ENCODE results near the gene LYRM4. TPM values are rescaled to one million over a fixed set of nuclear protein-coding genes. Genes with fewer than 3 reads are reported as not detected.

The LYRM4 gene
- total RNA-seq, 2 donors from 2014 or later: 19.1 to 22.5 TPM

- no peak overlapping the region for H3K27ac ChIP-seq
- no peaks in the 10 kb centered on the region for H3K9me3 ChIP-seq
- TF ChIP-seq, protein P1, sequence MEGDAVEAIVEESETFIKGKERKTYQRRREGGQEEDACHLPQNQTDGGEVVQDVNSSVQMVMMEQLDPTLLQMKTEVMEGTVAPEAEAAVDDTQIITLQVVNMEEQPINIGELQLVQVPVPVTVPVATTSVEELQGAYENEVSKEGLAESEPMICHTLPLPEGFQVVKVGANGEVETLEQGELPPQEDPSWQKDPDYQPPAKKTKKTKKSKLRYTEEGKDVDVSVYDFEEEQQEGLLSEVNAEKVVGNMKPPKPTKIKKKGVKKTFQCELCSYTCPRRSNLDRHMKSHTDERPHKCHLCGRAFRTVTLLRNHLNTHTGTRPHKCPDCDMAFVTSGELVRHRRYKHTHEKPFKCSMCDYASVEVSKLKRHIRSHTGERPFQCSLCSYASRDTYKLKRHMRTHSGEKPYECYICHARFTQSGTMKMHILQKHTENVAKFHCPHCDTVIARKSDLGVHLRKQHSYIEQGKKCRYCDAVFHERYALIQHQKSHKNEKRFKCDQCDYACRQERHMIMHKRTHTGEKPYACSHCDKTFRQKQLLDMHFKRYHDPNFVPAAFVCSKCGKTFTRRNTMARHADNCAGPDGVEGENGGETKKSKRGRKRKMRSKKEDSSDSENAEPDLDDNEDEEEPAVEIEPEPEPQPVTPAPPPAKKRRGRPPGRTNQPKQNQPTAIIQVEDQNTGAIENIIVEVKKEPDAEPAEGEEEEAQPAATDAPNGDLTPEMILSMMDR (IDR thresholded peaks at IDR 0.05): no peak
- no peaks in the 10 kb centered on the region for H3K4me1 ChIP-seq
- no peak for DNase-seq (ENCODE audit: low spot score)
- H3K27me3 ChIP-seq: no peaks in the 10 kb centered on the region
- no peaks in the 10 kb centered on the region for H3K36me3 ChIP-seq
- no peak overlapping the region for H3K4me3 ChIP-seq
Observed at GRCh38 chr6:5229356-5229755, 31.4 kb downstream of the LYRM4 start.

- no peaks in the 10 kb centered on the region for H3K9me3 ChIP-seq
- DNase-seq (ENCODE audit: low spot score): no peak
Observed at GRCh38 chr6:5223309-5223708, 37.4 kb downstream of the LYRM4 start.

DNA sequence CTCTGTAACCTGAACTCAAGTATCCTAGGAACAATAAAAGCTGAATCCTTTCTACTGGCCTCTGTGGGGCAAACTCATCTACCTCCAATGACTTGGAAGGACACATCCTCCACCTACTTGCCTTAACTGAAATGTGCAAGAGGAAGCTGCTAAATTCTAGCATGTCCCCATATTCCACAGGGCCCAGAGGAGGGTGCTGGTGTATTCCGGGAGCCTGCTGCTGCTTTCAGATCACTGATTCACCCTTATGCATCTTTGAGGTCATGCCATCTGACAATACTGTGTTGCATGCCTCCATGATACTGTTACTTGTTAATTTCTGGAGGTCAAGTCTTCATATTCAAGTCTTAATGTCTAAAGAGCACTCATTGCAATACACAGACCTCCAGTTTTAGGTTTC, 40.3 kb downstream of the LYRM4 start:
- Histone ChIP-seq H3K27ac (no peak overlapping the region), H3K9me3 (no peaks in the 10 kb centered on the region), H3K4me3 (no peak overlapping the region), H3K27me3 (no peaks in the 10 kb centered on the region), H3K4me1 (no peaks in the 10 kb centered on the region), H3K36me3 (no peaks in the 10 kb centered on the region)
- TF ChIP-seq, protein P1 (IDR thresholded peaks at IDR 0.05): no peak
- no peak for DNase-seq (ENCODE audit: low spot score)

More at GRCh38 chr6:5223309-5223708, 37.4 kb downstream of the LYRM4 start:
- TF ChIP-seq, protein P1 (IDR thresholded peaks at IDR 0.05): no peak
- Histone ChIP-seq H3K27ac (no peak overlapping the region), H3K36me3 (no peaks in the 10 kb centered on the region), H3K4me3 (no peak overlapping the region), H3K27me3 (no peaks in the 10 kb centered on the region), H3K4me1 (no peaks in the 10 kb centered on the region)

- Histone ChIP-seq H3K27ac (no peak overlapping the region), H3K4me3 (no peak overlapping the region), H3K9me3 (no peaks in the 10 kb centered on the region), H3K27me3 (no peaks in the 10 kb centered on the region), H3K4me1 (peaks cover 0 to 5% of the 10 kb centered on the region in 2 donors), H3K36me3 (no peaks in the 10 kb centered on the region)
- DNase-seq (ENCODE audit: low spot score): no peak
- TF ChIP-seq, protein P1 (IDR thresholded peaks at IDR 0.05): no peak
Observed at GRCh38 chr6:5219011-5219691, 41.6 kb downstream of the LYRM4 start.

GRCh38 chr6:5217356-5217755, 43.4 kb downstream of the LYRM4 start:
- no peak overlapping the region for H3K27ac ChIP-seq
- H3K36me3 ChIP-seq: no peaks in the 10 kb centered on the region
- no peaks in the 10 kb centered on the region for H3K27me3 ChIP-seq
- H3K4me3 ChIP-seq: no peak overlapping the region
- no peaks in the 10 kb centered on the region for H3K9me3 ChIP-seq
- peaks cover 0 to 15% of the 10 kb centered on the region in 2 donors for H3K4me1 ChIP-seq
- TF ChIP-seq, protein P1 (IDR thresholded peaks at IDR 0.05): no peak
- no peak for DNase-seq (ENCODE audit: low spot score)

- no peak for DNase-seq (ENCODE audit: low spot score)
- no peaks in the 10 kb centered on the region for H3K36me3 ChIP-seq
- no peak overlapping the region for H3K4me3 ChIP-seq
- H3K4me1 ChIP-seq: peaks cover 0 to 20% of the 10 kb centered on the region in 2 donors
- H3K27me3 ChIP-seq: no peaks in the 10 kb centered on the region
- no peaks in the 10 kb centered on the region for H3K9me3 ChIP-seq
- TF ChIP-seq, protein P1 (IDR thresholded peaks at IDR 0.05): no peak
- H3K27ac ChIP-seq: no peak overlapping the region
Observed at GRCh38 chr6:5215799-5216198, 45.0 kb downstream of the LYRM4 start.
